Measurements from ENCODE around the gene PBX1.
A peak's percentile ranks its signal among the peaks of the same experiment; 100 is the strongest.
"Not testable (repeated sequence)": the region's sequence is repeated elsewhere in the genome, so short reads cannot be mapped to it uniquely, and the experiment has no call there.

PBX1 gene

DNA sequence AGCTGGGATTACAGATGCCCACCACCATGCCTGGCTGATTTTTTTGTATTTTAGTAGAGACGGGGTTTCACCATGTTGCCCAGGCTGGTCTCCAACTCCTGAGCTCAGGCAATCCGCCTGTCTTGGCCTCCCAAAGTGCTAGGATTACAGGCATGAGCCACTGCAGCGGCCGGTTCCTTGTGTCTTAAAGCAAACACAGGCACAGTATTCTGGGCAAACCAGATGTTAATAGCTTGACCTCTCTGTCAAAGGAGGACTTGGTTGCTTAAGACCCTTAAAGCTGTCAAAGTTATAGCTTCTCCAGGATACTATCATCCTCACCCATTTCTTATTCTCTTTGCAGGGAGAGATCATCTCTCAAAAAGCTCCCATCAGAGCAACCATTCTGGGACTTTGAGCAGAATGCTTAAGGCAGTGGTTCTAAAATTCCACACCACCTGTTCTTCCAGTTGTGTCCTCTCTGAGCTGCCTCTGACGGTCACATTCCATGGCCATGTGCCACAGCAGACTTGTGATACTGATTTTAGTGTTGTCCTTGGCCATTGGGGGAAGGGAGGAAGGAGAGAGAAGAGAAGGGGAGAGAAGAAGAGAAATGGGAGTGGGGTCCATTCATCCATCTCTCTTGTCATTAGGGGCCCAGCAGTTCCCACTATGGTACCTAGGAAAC lies 81.8 kb downstream of the PBX1 start:
- DNase-seq (ENCODE audit: low read depth), result no peak

DNA sequence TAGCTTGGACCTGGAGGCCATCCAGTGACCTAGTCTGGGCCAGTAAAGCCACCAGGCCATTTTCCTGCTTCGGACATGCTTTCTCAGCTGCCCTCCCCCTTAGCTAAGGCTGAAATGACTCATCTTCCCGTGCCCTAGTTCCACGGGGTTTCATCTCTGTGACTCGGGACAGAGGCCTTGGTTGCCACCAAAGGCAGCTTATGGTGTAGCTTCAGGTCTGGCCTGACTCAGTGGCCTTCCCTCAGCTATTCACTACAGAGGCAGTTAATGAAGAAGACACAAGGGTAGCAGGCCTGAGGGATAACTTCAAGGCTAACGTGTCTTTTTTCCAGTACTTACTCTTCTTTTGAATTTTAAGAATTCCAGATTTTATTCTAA lies 82.4 kb downstream of the PBX1 start:
- DNase-seq (ENCODE audit: low read depth), result peak; percentile 61

- no peak for DNase-seq (ENCODE audit: low read depth)
These were observed 84.0 kb downstream of the PBX1 start for GRCh38 chr1:164643018-164643417.

GRCh38 chr1:164644268-164644667 lies 85.3 kb downstream of the PBX1 start:
- no peak for DNase-seq (ENCODE audit: low read depth)

DNA sequence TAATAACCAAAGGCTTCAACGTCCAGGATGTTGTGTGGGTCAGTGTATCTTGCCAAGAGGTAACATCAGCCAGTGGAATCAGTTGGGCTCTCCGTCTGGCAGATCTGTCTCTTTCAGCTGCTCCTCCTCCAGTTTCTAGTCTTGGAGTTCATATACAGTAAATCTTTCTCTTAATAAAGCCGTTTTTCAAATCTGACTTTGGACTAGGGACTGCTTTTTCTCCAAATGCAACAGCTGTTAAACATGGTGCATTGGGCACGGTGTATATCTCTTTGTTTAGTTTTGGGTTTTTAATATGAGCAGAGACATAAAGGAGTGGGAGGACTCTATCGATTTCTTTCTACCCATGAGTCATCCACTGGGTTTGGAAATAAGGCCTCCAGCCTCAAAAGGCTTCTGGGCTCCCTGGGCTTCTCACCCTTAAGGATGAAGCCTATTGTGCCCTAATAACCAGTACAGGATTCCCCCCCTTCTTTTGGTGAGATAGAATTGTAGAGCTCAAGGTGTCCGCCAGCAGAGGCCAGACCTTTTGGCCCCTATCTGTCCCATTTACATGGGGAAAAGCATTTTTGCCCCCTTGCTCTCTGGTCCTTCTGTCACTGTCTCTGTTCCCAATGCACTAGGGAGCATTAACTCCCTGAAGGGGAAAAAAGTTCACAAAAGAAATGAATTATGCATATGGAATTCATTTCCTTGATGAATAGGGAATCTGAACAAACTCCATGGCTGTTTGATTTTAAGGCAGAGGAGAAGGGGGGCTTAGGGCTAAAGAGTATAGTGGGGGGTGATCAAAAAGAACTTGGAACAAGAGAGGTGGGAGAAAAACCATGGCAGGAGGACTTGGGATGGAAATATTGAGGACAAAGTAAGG lies 86.0 kb downstream of the PBX1 start:
- DNase-seq (ENCODE audit: low read depth), result peak; percentile 69

DNA sequence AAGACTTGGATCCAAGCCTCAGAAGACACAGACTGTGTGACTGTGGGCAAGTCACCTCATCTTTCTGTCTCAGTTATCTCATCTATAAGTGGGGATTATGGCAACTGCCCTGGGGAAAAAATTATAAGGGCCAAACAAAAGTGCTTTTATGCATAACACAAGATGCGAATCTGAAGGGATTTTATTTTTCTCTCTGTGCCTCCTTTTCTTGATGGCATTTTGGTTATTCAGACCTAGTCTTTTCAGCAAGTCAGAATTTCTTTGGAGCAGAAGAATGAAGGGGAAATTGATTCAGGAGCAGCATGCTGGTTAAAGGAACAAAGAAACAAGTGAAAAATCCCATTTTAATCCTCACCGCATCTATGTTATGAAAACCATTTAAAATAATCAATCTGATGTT lies 86.9 kb downstream of the PBX1 start:
- DNase-seq (ENCODE audit: low read depth), result no peak

- no peak for DNase-seq (ENCODE audit: low read depth)
These were observed 88.2 kb downstream of the PBX1 start for GRCh38 chr1:164647211-164647610.

GRCh38 chr1:164648636-164649035 lies 89.7 kb downstream of the PBX1 start:
- DNase-seq (ENCODE audit: low read depth), result peak; percentile 65

DNA sequence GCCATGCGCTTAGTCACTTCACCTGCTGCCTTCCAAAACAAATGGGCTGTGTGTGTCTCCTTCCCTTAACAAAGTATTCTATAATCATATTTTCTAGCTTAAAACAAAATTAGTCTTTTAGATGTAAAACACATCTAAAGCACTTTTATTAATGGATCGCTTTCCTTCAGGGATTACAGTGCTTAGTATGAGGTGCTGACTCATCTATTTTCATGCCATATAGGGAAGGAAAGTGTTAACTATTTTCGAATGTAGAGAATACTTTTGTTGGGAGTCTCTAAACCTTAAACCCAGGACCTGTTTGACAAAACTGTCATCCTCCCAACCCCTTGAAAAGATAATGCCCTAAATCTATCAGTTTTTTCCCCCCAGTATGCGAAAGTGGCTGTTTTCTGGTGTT lies 90.2 kb downstream of the PBX1 start:
- DNase-seq (ENCODE audit: low read depth), result no peak

DNA sequence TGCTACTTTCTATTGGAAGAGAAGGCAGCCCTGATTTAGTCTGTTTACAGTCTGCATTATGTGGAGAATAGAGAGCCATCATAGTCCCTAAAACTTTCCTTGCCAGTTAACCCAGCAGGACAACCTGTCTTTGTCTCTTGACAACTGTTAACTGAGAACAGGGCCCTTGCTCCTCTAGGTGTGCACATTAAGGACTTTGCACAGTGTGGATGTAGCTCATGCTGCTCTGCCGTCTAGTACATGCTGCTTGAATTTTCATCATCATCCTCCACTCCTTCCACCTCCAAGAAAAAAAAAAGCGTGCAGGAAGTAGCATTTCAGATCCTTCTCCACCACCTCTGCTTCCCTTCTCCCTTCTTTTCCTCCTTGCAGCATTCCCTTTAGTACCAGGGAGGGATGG lies 91.5 kb downstream of the PBX1 start:
- no peak for DNase-seq (ENCODE audit: low read depth)

DNA sequence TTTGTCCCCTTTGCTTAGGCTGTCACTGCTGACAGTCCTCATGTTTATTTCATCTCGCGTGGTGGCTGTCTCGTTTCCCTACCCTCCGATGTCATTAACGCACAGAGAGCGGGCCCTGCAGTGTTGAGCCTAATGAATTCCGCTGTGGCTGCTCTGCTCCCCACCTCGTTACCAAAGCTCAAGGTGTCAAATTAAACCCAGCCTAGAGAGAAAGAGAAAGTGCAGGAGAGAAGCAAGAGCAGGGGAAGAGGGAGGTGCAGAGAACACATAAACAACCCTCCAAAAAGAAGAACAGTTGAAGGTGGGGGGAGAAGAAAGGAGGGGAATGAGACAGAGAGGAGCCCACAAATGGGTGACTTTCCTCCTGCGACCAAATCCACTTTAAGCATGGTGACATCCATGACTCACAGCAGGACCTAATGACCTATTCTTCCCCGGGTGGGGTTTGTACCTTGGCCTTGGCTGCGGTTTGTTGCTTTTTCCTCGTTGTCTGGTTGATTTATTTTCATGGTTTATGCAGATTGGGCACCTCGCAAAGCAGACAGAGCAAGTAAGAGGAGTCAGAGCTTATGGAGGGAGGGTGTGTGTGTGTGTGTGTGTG lies 92.5 kb downstream of the PBX1 start:
- DNase-seq (ENCODE audit: low read depth), result peak; percentile 72

DNA sequence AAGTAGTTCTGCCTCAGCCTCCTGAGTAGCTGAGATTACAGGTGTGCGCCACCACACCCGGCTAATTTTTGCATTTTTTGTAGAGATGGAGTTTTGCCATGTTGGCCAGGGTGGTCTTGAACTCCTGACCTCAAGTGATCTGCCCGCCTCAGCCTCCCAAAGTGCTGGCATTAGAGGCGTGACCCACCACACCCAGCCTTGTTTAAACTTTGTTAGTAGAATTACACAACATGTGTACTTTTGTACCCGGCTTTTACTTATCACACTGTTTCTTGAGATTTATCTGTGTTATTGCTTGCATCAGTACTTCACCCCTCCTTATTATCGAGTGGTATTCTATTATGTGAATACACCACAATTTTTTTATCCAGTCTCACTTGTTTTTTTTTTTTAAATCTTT lies 94.0 kb downstream of the PBX1 start:
- not testable (repeated sequence) for DNase-seq (ENCODE audit: low read depth)

DNA sequence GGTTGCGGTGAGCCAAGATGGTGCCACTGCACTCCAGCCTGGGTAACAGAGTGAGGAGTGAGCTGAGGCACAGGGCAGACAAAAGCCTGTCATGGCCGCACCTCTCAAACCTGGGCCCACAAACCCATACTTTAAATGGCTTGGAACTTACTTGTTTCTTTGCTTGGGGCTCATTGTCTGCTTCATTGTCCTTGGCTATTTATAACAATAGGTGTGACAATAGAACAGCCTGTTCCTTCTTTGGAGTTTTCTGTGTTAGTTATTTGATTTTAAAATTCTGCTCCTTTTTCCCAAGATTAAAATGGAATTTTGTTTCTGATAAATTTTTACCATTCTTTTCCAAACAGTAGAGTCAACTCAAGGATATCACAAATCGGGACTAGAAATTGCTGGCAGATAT lies 94.7 kb downstream of the PBX1 start:
- DNase-seq (ENCODE audit: low read depth), result no peak

- DNase-seq (ENCODE audit: low read depth), result no peak
These were observed 95.2 kb downstream of the PBX1 start for GRCh38 chr1:164654200-164654599.

DNA sequence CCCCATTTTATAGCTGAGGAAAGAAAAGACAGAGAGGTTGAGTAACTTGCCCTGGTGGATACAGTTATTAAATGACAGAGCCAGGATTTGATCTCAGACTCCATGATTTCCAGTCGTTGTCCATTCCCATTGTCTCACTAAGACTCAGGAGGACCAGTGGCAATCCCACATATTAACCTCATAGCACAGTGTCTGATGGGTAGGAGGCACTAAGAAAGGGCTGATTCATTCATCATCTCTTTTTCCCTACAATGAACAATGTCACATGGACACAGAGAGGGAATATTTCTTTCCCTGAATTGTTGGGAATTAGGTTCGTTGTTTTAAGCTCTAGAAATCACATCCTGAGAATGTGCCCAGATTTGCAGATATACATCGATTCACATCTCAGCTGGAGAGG lies 99.9 kb downstream of the PBX1 start:
- no peak for DNase-seq (ENCODE audit: low read depth)

- no peak for DNase-seq (ENCODE audit: low read depth)
These were observed 100.8 kb downstream of the PBX1 start for GRCh38 chr1:164659621-164660411.

- peak; percentile 70 for DNase-seq (ENCODE audit: low read depth)
These were observed 101.4 kb downstream of the PBX1 start for GRCh38 chr1:164660412-164660772.

- DNase-seq (ENCODE audit: low read depth), result no peak
These were observed 101.8 kb downstream of the PBX1 start for GRCh38 chr1:164660775-164661174.

DNA sequence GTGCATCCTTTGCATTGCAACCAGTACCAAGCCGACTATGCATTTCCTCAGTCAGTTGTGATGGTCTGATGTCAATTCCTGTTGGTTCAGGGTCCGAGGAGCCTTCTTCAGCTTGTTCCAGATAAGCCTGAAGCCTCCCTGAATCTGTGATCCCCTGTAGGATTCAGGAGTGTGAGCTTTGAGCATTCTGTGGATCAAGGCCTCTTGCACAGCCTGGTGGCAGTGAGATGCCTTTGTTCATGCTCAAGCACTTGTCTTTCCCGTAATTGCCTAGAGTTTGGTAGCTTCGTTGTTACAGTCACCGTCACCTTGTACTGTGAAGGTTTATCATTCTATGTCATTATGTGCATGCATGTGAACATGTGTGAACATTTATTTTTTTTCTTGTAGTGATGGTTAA lies 103.5 kb downstream of the PBX1 start:
- no peak for DNase-seq (ENCODE audit: low read depth)

DNA sequence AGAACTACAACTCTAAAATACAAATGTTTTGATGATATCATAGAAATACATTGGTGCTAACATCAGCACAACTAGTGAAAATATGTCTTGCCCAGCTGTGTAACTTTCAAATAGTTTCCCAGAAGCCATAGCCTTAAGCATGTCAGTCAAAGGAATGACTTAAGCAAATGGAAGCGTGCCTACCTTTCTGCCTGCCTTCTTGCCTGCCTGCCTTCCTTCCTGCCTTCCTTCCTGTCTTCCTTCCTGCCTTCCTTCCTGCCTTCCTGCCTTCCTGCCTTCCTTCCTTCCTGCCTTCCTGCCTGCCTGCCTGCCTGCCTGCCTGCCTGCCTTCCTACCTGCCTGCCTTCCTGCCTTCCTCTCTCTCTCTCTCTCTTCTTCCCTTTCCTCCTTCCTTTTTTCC lies 104.0 kb downstream of the PBX1 start:
- DNase-seq (ENCODE audit: low read depth), result no peak

DNA sequence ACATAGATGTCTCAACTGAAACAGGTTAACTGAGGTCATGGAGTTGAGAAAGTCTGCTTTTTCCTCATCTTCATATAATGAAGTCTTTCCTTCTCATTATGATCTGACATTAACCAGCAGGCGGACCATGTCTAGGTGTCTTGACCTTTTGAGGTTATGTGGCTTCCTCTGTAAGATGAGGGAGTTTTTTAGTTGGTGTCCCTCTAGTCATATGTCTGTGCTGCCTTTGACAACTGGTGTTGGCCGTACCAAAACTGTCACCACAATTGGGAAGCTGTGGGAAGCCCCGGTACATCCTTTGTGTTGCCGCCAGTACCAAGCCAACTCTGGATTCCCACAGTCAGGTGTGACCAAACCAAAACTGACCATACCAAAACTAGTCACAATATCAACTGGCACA lies 105.1 kb downstream of the PBX1 start:
- DNase-seq (ENCODE audit: low read depth), result no peak

GRCh38 chr1:164667001-164667400 lies 108.0 kb downstream of the PBX1 start:
- no peak for DNase-seq (ENCODE audit: low read depth)

- no peak for DNase-seq (ENCODE audit: low read depth)
These were observed 108.6 kb downstream of the PBX1 start for GRCh38 chr1:164667600-164667999.
